Astrocyte (in vitro differentiated cells and primary cell): Measurements from ENCODE around the gene ADGRG6. TPM values are rescaled to one million over a fixed set of nuclear protein-coding genes. Genes with fewer than 3 reads are reported as not detected.

Source experiments
- DNase-seq: peaks from one replicate; pipeline ENCODE4 v3.0.0-alpha.2; 2010; ENCODE audit warnings: low read depth
- FAIRE-seq: peaks from 2 replicates; lab custom pipeline; 2011; peaks lifted over from hg19 to GRCh38; lab: Jason Lieb, UNC
- H2AFZ ChIP-seq: 2 replicates; pipeline ENCODE4 v1.6.0; 2012; ENCODE audit warnings: low read depth, low read length, inconsistent platforms
- H3K27ac ChIP-seq: 2 replicates; pipeline ENCODE4 v1.5.1; 2011; ENCODE audit warnings: low read depth, low read length, inconsistent platforms
- H3K27me3 ChIP-seq: 2 replicates; pipeline ENCODE4 v1.6.0; 2011; ENCODE audit warnings: low read length, inconsistent platforms; ENCODE audit not compliant: insufficient read depth
- H3K36me3 ChIP-seq: 2 replicates; pipeline ENCODE4 v1.5.1; 2011; ENCODE audit warnings: low read length, inconsistent platforms; ENCODE audit not compliant: insufficient read depth
- H3K4me1 ChIP-seq: 2 replicates; pipeline ENCODE4 v1.5.1; 2011; ENCODE audit warnings: low read length, inconsistent platforms; ENCODE audit not compliant: insufficient read depth
- H3K4me2 ChIP-seq: 2 replicates; pipeline ENCODE4 v1.6.0; 2012; ENCODE audit warnings: low read length, inconsistent platforms
- H3K4me3 ChIP-seq: 2 replicates; pipeline ENCODE4 v1.5.1; 2011; ENCODE audit warnings: low read depth, mild to moderate bottlenecking, low read length, inconsistent platforms; ENCODE audit not compliant: insufficient read depth
- H3K79me2 ChIP-seq: 2 replicates; pipeline ENCODE4 v1.6.0; 2012; ENCODE audit warnings: mild to moderate bottlenecking, low read length, inconsistent platforms; ENCODE audit not compliant: insufficient read depth
- H3K9ac ChIP-seq: 2 replicates; pipeline ENCODE4 v1.6.0; 2012; ENCODE audit warnings: mild to moderate bottlenecking, low read length, inconsistent platforms
- H3K9me3 ChIP-seq: 2 replicates; pipeline ENCODE4 v1.5.1; 2012; ENCODE audit warnings: low read depth, mild to moderate bottlenecking, low read length, inconsistent platforms; ENCODE audit not compliant: insufficient read depth
- H4K20me1 ChIP-seq: 2 replicates; pipeline ENCODE4 v1.6.0; 2012; ENCODE audit warnings: low read length, inconsistent platforms; ENCODE audit not compliant: insufficient read depth
- H3K27ac Mint-ChIP-seq: one replicate; pipeline ENCODE4 v1.8.0; 2021; ENCODE audit warnings: mild to moderate bottlenecking, mixed read lengths; ENCODE audit not compliant: unreplicated experiment
- H3K27me3 Mint-ChIP-seq: one replicate; pipeline ENCODE4 v1.8.0; 2021; ENCODE audit warnings: low read depth, mixed read lengths; ENCODE audit not compliant: unreplicated experiment
- H3K36me3 Mint-ChIP-seq: one replicate; pipeline ENCODE4 v1.8.0; 2021; ENCODE audit warnings: low read depth, mixed read lengths; ENCODE audit not compliant: unreplicated experiment
- H3K4me1 Mint-ChIP-seq: one replicate; pipeline ENCODE4 v1.8.0; 2021; ENCODE audit warnings: low read depth, mixed read lengths; ENCODE audit not compliant: unreplicated experiment
- H3K4me3 Mint-ChIP-seq: one replicate; pipeline ENCODE4 v1.8.0; 2021; ENCODE audit warnings: mild to moderate bottlenecking, moderate library complexity, mixed read lengths; ENCODE audit not compliant: unreplicated experiment
- H3K9me3 Mint-ChIP-seq: one replicate; pipeline ENCODE4 v1.8.0; 2021; ENCODE audit warnings: mild to moderate bottlenecking, mixed read lengths; ENCODE audit not compliant: unreplicated experiment
- EZH2 ChIP-seq: IDR thresholded peaks from 2 replicates; pipeline ENCODE4 v1.6.1; 2012; ENCODE audit warnings: mild to moderate bottlenecking, low read length, inconsistent platforms; ENCODE audit not compliant: insufficient read depth
- total RNA-seq: library from RNA; stranded (reverse); gene quantifications from 2 replicates; pipeline ENCODE4 v1.2.1, GENCODE V29; 2021
- TF ChIP-seq, protein P1 (sequence below): IDR thresholded peaks from 2 replicates; pipeline ENCODE4 v1.5.1; 2011; ENCODE audit warnings: low read depth, mild to moderate bottlenecking, inconsistent platforms, low read length, moderate library complexity; ENCODE audit not compliant: insufficient read depth

ADGRG6 gene
- total RNA-seq, 1 donor from 2014 or later, result 98.2 TPM

GRCh38 chr6:142323377-142323776 lies 21.6 kb downstream of the ADGRG6 start:
- Histone ChIP-seq H3K9me3 (no peaks in the 10 kb centered on the region), H2AFZ (no peak overlapping the region), H4K20me1 (no peaks in the 10 kb centered on the region), H3K36me3 (no peaks in the 10 kb centered on the region), H3K79me2 (no peaks in the 10 kb centered on the region), H3K4me2 (no peak overlapping the region), H3K9ac (no peak overlapping the region), H3K27me3 (no peaks in the 10 kb centered on the region), H3K27ac (no peak overlapping the region), H3K4me3 (no peak overlapping the region), H3K4me1 (no peaks in the 10 kb centered on the region)
- Mint-ChIP-seq H3K27me3 (no peaks in the 10 kb centered on the region), H3K9me3 (no peaks in the 10 kb centered on the region), H3K4me1 (peaks cover 27% of the 10 kb centered on the region), H3K36me3 (peaks cover 5% of the 10 kb centered on the region), H3K27ac (no peak overlapping the region), H3K4me3 (no peak overlapping the region)
- DNase-seq (peak; percentile 16), FAIRE-seq (no peak)
- TF ChIP-seq EZH2, result no peak
- TF ChIP-seq, protein P1, sequence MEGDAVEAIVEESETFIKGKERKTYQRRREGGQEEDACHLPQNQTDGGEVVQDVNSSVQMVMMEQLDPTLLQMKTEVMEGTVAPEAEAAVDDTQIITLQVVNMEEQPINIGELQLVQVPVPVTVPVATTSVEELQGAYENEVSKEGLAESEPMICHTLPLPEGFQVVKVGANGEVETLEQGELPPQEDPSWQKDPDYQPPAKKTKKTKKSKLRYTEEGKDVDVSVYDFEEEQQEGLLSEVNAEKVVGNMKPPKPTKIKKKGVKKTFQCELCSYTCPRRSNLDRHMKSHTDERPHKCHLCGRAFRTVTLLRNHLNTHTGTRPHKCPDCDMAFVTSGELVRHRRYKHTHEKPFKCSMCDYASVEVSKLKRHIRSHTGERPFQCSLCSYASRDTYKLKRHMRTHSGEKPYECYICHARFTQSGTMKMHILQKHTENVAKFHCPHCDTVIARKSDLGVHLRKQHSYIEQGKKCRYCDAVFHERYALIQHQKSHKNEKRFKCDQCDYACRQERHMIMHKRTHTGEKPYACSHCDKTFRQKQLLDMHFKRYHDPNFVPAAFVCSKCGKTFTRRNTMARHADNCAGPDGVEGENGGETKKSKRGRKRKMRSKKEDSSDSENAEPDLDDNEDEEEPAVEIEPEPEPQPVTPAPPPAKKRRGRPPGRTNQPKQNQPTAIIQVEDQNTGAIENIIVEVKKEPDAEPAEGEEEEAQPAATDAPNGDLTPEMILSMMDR, result no peak

DNA sequence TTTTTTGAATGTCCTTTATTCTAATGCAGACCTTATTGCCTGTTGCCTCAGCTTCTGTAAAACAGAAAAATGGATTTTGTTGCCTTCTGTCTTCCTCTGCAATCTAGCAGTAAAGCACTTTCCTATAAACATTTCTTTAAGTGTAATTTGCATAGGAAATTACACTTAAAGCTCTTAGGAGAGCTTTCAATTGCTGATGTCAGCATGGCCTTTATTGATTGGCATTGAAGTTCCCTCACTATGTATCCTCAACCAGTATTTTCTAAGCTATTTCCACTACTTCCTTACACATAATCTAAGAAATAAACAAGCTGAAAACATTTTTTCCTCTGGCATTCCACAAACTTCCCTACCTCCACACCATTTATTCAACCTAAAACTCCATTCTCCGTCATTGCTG lies 22.3 kb downstream of the ADGRG6 start:
- no peak overlapping the region for H2AFZ ChIP-seq
- no peaks in the 10 kb centered on the region for H3K36me3 ChIP-seq
- no peaks in the 10 kb centered on the region for H3K4me1 ChIP-seq
- H3K4me1 Mint-ChIP-seq, result peaks cover 30% of the 10 kb centered on the region
- no peak overlapping the region for H3K9ac ChIP-seq
- no peak overlapping the region for H3K4me3 ChIP-seq
- no peaks in the 10 kb centered on the region for H3K9me3 ChIP-seq
- H3K4me2 ChIP-seq, result no peak overlapping the region
- H3K4me3 Mint-ChIP-seq, result no peak overlapping the region
- H3K36me3 Mint-ChIP-seq, result peaks cover 4% of the 10 kb centered on the region
- no peaks in the 10 kb centered on the region for H3K9me3 Mint-ChIP-seq
- H3K27me3 Mint-ChIP-seq, result no peaks in the 10 kb centered on the region
- H3K27ac ChIP-seq, result no peak overlapping the region
- no peaks in the 10 kb centered on the region for H4K20me1 ChIP-seq
- FAIRE-seq (no peak), DNase-seq (no peak)
- TF ChIP-seq, protein P1, result no peak
- no peak for TF ChIP-seq EZH2
- no peak overlapping the region for H3K27ac Mint-ChIP-seq
- no peaks in the 10 kb centered on the region for H3K27me3 ChIP-seq
- no peaks in the 10 kb centered on the region for H3K79me2 ChIP-seq

- H3K36me3 ChIP-seq, result no peaks in the 10 kb centered on the region
- no peaks in the 10 kb centered on the region for H3K9me3 Mint-ChIP-seq
- H2AFZ ChIP-seq, result no peak overlapping the region
- H3K36me3 Mint-ChIP-seq, result peaks cover 4% of the 10 kb centered on the region
- H3K4me1 Mint-ChIP-seq, result peaks cover 34% of the 10 kb centered on the region
- H3K9ac ChIP-seq, result no peak overlapping the region
- no peaks in the 10 kb centered on the region for H3K9me3 ChIP-seq
- no peak overlapping the region for H3K4me3 ChIP-seq
- H3K27ac Mint-ChIP-seq, result no peak overlapping the region
- H3K79me2 ChIP-seq, result no peaks in the 10 kb centered on the region
- H3K4me3 Mint-ChIP-seq, result no peak overlapping the region
- H3K4me2 ChIP-seq, result no peak overlapping the region
- no peak for FAIRE-seq
- H3K27ac ChIP-seq, result no peak overlapping the region
- TF ChIP-seq, protein P1, result no peak
- TF ChIP-seq EZH2, result no peak
- no peaks in the 10 kb centered on the region for H4K20me1 ChIP-seq
- no peaks in the 10 kb centered on the region for H3K27me3 Mint-ChIP-seq
- no peak for DNase-seq
- no peaks in the 10 kb centered on the region for H3K4me1 ChIP-seq
- no peaks in the 10 kb centered on the region for H3K27me3 ChIP-seq
These were observed 23.3 kb downstream of the ADGRG6 start for GRCh38 chr6:142325111-142325510.
